GM12878 (cell line): Measurements from ENCODE around the gene KARS1. TPM values are rescaled to one million over a fixed set of nuclear protein-coding genes. Genes with fewer than 3 reads are reported as not detected.

Experiments used
- ATF7 ChIP-seq: fragments of 450-650 bp; IDR thresholded peaks from 2 replicates; pipeline ENCODE4 v1.6.1; 2016; ENCODE audit warnings: low read depth, mild to moderate bottlenecking
- BRCA1 ChIP-seq: IDR thresholded peaks from 2 replicates; pipeline ENCODE4 v1.6.1; 2011; ENCODE audit warnings: low read depth, low read length, improper control_type of control experiment
- CREB1 ChIP-seq: IDR thresholded peaks from 2 replicates; pipeline ENCODE4 v1.6.1; 2012; ENCODE audit warnings: low read depth, mild to moderate bottlenecking, inconsistent platforms
- IRF4 ChIP-seq: IDR thresholded peaks from 2 replicates; pipeline ENCODE4 v1.6.1; 2011; ENCODE audit warnings: low read depth, low read length
- JUNB ChIP-seq: IDR thresholded peaks from 2 replicates; pipeline ENCODE4 v1.6.1; 2016; ENCODE audit warnings: antibody characterized with exemption, mild to moderate bottlenecking
- KDM1A ChIP-seq: fragments of 200-600 bp; sonication (generic); IDR thresholded peaks from 2 replicates; pipeline ENCODE4 v1.6.1; 2016; ENCODE audit warnings: borderline replicate concordance
- MEF2A ChIP-seq: IDR thresholded peaks from 2 replicates; pipeline ENCODE4 v1.6.1; 2011; ENCODE audit warnings: low read depth, mild to moderate bottlenecking, low read length, moderate library complexity; ENCODE audit not compliant: insufficient read depth
- MXI1 ChIP-seq: fragments of 150-350 bp; IDR thresholded peaks from 2 replicates; pipeline ENCODE4 v1.6.1; 2011; ENCODE audit warnings: low read depth, mild to moderate bottlenecking, inconsistent platforms, low read length, improper control_type of control experiment
- MYC ChIP-seq: IDR thresholded peaks from 2 replicates; pipeline ENCODE4 v1.6.1; 2011; ENCODE audit warnings: mild to moderate bottlenecking, low read length, moderate library complexity, inconsistent platforms; ENCODE audit not compliant: insufficient read depth, insufficient replicate concordance, insufficient read length, severe bottlenecking
- NBN ChIP-seq: fragments of 450-650 bp; IDR thresholded peaks from 2 replicates; pipeline ENCODE4 v1.6.1; 2016
- NR2F1 ChIP-seq: fragments of 450-650 bp; conservative IDR thresholded peaks from 2 replicates; pipeline ENCODE4 v1.6.1; 2017; ENCODE audit warnings: mild to moderate bottlenecking
- POLR2A ChIP-seq: IDR thresholded peaks from 2 replicates; pipeline ENCODE4 v1.6.1; 2011; ENCODE audit warnings: low read depth, mild to moderate bottlenecking, low read length
- POLR2AphosphoS2 ChIP-seq: IDR thresholded peaks from 2 replicates; pipeline ENCODE4 v1.6.1; 2011; ENCODE audit warnings: low read depth, mild to moderate bottlenecking, low read length, improper control_type of control experiment, moderate library complexity
- RAD51 ChIP-seq: fragments of 450-650 bp; IDR thresholded peaks from 2 replicates; pipeline ENCODE4 v1.6.1; 2016; ENCODE audit warnings: moderate library complexity, mild to moderate bottlenecking, inconsistent platforms
- RUNX3 ChIP-seq: IDR thresholded peaks from 2 replicates; pipeline ENCODE4 v1.6.1; 2012; ENCODE audit warnings: low read length, inconsistent platforms
- SIN3A ChIP-seq: IDR thresholded peaks from 2 replicates; pipeline ENCODE4 v1.6.1; 2012; ENCODE audit warnings: low read depth, low read length, improper control_type of control experiment
- SMAD5 ChIP-seq: IDR thresholded peaks from 2 replicates; pipeline ENCODE4 v1.6.1; 2016; ENCODE audit warnings: antibody characterized with exemption, low read depth
- SREBF2 ChIP-seq: IDR thresholded peaks from 2 replicates; pipeline ENCODE4 v1.6.1; 2012; ENCODE audit warnings: mild to moderate bottlenecking, low read length
- TBL1XR1 ChIP-seq: IDR thresholded peaks from 2 replicates; pipeline ENCODE4 v1.6.1; 2012; ENCODE audit warnings: low read depth, low read length, improper control_type of control experiment
- TCF7 ChIP-seq: IDR thresholded peaks from 2 replicates; pipeline ENCODE4 v1.6.1; 2014; ENCODE audit warnings: antibody characterized with exemption, borderline replicate concordance
- YBX1 ChIP-seq: fragments of 450-650 bp; IDR thresholded peaks from 2 replicates; pipeline ENCODE4 v1.6.1; 2016; ENCODE audit warnings: antibody characterized with exemption
- polyA plus RNA-seq, 11 experiments: library from polyadenylated mRNA; depleted of rRNA in 4 of 11; unstranded in 6 of 11; stranded (reverse) in 5 of 11; fragments of >200 nt; fragmentation: Nextera tagmentation in 4 of 11; fragmentation: Illumina TruSeq in 1 of 11; extraction: Ambion mirVana in 4 of 11; extraction: Trizol in 1 of 11; gene quantifications; 1 replicate in 1 of 11; 2 replicates in 10 of 11; pipeline versions ENCODE4 v1.2.1 to v1.2.3, GENCODE V29; 2011 to 2016; ENCODE audit warnings: inconsistent platforms in 2 of 11, missing spikeins in 2 of 11, low read depth in 1 of 11
- total RNA-seq, 4 experiments: library from RNA; depleted of rRNA in 3 of 4; stranded (reverse); fragments of >200 nt in 3 of 4; fragmentation: Illumina TruSeq in 1 of 4; extraction: Trizol in 1 of 4; gene quantifications; 2 replicates each; pipeline versions ENCODE4 v1.2.1 to v1.2.3, GENCODE V29; 2013 to 2021
- TF ChIP-seq, protein P1 (sequence below): fragments of 450-650 bp; formaldehyde crosslinking; IDR thresholded peaks from 2 replicates; pipeline ENCODE4 v1.4.0; 2022; ENCODE audit warnings: mild to moderate bottlenecking, moderate library complexity
- TF ChIP-seq, protein P2 (sequence below): fragments of 450-650 bp; IDR thresholded peaks from 2 replicates; pipeline ENCODE4 v1.6.1; 2016; ENCODE audit warnings: mild to moderate bottlenecking
- TF ChIP-seq, protein P3 (sequence below): fragments of 450-650 bp; formaldehyde crosslinking; IDR thresholded peaks from 2 replicates; pipeline ENCODE4 v1.4.0; 2020; ENCODE audit warnings: mild to moderate bottlenecking, moderate library complexity
- TF ChIP-seq, protein P4 (sequence below): IDR thresholded peaks from 2 replicates; pipeline ENCODE4 v1.6.1; 2012; ENCODE audit warnings: low read length, inconsistent platforms

KARS1 gene
- total and polyA plus RNA-seq, 10 of the 15 experiments (the other 5 are each of a cell fraction or from before 2014, with no cell fraction given) = 187 to 312 (median 211) TPM

DNA sequence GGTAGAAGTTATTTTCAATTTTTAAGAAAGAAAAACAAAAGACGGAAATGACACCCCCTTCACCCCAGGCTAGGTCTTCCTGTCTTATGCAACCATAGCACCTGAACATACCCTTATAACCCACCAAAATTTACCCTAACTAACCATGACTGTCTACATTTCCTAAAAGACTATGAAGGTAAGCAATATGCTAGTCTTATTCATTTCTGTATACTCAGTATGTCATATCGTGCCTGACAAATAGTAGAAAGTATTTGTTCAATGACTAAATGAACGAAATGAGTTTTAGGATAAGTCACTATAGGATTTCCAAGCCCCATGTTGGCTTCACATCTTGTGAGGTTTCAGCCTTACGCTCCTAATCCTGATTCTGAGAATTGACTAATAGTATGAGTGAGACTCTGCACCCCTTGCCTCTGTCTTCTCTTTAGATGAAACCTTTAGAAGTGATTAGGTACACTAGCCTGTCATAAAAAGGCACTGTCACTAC, 30.9 kb downstream of the KARS1 start (continued):
- TF ChIP-seq TCF7 (peak; percentile 50; the same call in 1 of the 2 replicates), SREBF2 (no peak), CREB1 (peak; percentile 65), YBX1 (no peak), NR2F1 (no peak), IRF4 (0 out of 2 replicates have a peak, but pooled peaks have one; percentile 19), ATF7 (no peak), MXI1 (no peak), RAD51 (no peak), BRCA1 (no peak), MYC (no peak), NBN (no peak), MEF2A (no peak), KDM1A (no peak), JUNB (peak; percentile 97), POLR2A (no peak), SIN3A (no peak), POLR2AphosphoS2 (no peak), TBL1XR1 (no peak), RUNX3 (peak; percentile 63; the same call in 1 of the 2 replicates), SMAD5 (no peak)
- TF ChIP-seq, protein P1, sequence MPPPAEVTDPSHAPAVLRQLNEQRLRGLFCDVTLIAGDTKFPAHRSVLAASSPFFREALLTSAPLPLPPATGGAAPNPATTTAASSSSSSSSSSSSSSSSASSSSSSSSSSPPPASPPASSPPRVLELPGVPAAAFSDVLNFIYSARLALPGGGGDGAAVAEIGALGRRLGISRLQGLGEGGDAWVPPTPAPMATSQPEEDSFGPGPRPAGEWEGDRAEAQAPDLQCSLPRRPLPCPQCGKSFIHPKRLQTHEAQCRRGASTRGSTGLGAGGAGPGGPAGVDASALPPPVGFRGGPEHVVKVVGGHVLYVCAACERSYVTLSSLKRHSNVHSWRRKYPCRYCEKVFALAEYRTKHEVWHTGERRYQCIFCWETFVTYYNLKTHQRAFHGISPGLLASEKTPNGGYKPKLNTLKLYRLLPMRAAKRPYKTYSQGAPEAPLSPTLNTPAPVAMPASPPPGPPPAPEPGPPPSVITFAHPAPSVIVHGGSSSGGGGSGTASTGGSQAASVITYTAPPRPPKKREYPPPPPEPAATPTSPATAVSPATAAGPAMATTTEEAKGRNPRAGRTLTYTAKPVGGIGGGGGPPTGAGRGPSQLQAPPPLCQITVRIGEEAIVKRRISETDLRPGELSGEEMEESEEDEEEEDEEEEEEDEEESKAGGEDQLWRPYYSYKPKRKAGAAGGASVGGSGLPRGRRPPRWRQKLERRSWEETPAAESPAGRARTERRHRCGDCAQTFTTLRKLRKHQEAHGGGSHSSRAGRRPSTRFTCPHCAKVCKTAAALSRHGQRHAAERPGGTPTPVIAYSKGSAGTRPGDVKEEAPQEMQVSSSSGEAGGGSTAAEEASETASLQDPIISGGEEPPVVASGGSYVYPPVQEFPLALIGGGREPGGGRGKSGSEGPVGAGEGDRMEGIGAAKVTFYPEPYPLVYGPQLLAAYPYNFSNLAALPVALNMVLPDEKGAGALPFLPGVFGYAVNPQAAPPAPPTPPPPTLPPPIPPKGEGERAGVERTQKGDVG (CRISPR knock-in tag) = no peak
- TF ChIP-seq, protein P2, sequence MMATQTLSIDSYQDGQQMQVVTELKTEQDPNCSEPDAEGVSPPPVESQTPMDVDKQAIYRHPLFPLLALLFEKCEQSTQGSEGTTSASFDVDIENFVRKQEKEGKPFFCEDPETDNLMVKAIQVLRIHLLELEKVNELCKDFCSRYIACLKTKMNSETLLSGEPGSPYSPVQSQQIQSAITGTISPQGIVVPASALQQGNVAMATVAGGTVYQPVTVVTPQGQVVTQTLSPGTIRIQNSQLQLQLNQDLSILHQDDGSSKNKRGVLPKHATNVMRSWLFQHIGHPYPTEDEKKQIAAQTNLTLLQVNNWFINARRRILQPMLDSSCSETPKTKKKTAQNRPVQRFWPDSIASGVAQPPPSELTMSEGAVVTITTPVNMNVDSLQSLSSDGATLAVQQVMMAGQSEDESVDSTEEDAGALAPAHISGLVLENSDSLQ = no peak
- TF ChIP-seq, protein P3, sequence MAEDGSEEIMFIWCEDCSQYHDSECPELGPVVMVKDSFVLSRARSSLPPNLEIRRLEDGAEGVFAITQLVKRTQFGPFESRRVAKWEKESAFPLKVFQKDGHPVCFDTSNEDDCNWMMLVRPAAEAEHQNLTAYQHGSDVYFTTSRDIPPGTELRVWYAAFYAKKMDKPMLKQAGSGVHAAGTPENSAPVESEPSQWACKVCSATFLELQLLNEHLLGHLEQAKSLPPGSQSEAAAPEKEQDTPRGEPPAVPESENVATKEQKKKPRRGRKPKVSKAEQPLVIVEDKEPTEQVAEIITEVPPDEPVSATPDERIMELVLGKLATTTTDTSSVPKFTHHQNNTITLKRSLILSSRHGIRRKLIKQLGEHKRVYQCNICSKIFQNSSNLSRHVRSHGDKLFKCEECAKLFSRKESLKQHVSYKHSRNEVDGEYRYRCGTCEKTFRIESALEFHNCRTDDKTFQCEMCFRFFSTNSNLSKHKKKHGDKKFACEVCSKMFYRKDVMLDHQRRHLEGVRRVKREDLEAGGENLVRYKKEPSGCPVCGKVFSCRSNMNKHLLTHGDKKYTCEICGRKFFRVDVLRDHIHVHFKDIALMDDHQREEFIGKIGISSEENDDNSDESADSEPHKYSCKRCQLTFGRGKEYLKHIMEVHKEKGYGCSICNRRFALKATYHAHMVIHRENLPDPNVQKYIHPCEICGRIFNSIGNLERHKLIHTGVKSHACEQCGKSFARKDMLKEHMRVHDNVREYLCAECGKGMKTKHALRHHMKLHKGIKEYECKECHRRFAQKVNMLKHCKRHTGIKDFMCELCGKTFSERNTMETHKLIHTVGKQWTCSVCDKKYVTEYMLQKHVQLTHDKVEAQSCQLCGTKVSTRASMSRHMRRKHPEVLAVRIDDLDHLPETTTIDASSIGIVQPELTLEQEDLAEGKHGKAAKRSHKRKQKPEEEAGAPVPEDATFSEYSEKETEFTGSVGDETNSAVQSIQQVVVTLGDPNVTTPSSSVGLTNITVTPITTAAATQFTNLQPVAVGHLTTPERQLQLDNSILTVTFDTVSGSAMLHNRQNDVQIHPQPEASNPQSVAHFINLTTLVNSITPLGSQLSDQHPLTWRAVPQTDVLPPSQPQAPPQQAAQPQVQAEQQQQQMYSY (CRISPR knock-in tag) = no peak
- TF ChIP-seq, protein P4, sequence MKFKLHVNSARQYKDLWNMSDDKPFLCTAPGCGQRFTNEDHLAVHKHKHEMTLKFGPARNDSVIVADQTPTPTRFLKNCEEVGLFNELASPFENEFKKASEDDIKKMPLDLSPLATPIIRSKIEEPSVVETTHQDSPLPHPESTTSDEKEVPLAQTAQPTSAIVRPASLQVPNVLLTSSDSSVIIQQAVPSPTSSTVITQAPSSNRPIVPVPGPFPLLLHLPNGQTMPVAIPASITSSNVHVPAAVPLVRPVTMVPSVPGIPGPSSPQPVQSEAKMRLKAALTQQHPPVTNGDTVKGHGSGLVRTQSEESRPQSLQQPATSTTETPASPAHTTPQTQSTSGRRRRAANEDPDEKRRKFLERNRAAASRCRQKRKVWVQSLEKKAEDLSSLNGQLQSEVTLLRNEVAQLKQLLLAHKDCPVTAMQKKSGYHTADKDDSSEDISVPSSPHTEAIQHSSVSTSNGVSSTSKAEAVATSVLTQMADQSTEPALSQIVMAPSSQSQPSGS = peak; percentile 81
